ENCODE data around the gene SELENON. TPM values are rescaled to one million over a fixed set of nuclear protein-coding genes. Genes with fewer than 3 reads are reported as not detected.

Gene SELENON
- total and polyA plus RNA-seq, 7 donors, result 25.3 to 104 (median 39.3) TPM

DNA sequence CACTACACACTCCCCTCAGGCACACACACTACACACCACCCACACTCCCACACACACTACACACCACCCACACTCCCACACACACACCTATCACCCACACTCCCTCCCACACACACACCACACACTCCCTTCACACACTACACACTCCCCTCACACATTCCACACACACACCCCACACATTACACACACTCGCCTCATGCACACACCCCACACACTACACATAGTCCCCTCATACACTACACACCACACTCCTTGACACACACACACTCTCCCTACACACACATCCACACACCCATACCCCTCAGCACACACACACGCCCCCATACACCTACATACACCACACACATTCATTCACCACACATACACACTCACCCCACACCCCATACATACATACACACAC, 31.0 kb upstream of the SELENON start:
- WGBS, 3 donors, result 96 to 98% (median 97%) methylated on average over 2 of the region's 2 CpGs

DNA sequence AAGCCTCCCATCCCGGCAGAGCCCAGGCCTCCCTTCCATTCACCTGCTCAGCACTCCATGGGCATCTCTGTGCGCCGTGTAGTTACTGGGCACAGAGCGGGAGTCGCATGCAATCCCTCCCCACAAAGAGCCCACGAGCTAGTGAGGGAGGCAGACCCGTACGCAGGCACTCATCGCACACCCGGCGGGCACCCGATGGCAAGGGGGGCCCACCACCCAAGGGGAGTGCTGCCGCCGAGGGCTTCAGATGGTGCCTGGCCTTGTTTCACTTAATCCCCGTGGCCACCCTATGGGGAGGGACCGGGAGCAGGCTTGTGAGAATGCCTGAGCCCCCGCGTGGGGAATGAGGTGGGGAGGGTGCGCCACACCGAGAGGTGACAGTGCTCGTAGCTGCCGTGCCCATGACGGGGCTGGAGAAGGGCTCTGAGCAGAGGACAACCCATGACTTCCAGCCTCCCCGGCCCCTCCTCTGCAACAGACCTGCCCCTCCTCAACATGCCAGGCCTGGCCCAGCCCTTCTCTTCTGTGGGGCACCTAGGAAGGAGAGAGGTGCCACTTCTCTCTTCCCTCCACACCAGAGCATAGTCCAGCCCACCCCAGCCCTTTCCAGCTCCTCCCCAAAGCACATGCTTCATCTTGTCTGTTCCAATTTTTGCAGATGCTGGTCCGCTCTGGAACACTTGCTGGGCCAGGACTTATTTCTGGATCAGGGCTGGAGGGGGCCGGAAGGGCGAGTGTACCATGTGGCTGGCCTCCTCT, 30.2 kb upstream of the SELENON start:
- no peak for DNase-seq
- Histone ChIP-seq H3K9me3 (no peaks in the 10 kb centered on the region), H3K27ac (no peak overlapping the region), H3K27me3 (ENCODE audit: insufficient read depth in 3 of 3, low read length in 2 of 3) (no peaks in the 10 kb centered on the region), H3K4me3 (no peak overlapping the region), H3K4me1 (peaks cover 31% of the 10 kb centered on the region), H3K36me3 (ENCODE audit: insufficient read depth in 1 of 2, low read depth in 1 of 2) (no peaks in the 10 kb centered on the region)
- TF ChIP-seq, protein P1, sequence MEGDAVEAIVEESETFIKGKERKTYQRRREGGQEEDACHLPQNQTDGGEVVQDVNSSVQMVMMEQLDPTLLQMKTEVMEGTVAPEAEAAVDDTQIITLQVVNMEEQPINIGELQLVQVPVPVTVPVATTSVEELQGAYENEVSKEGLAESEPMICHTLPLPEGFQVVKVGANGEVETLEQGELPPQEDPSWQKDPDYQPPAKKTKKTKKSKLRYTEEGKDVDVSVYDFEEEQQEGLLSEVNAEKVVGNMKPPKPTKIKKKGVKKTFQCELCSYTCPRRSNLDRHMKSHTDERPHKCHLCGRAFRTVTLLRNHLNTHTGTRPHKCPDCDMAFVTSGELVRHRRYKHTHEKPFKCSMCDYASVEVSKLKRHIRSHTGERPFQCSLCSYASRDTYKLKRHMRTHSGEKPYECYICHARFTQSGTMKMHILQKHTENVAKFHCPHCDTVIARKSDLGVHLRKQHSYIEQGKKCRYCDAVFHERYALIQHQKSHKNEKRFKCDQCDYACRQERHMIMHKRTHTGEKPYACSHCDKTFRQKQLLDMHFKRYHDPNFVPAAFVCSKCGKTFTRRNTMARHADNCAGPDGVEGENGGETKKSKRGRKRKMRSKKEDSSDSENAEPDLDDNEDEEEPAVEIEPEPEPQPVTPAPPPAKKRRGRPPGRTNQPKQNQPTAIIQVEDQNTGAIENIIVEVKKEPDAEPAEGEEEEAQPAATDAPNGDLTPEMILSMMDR (IDR thresholded peaks at IDR 0.05), result no peak
- intact Hi-C loops (cut with DNase I), result no loop called here
- 92 to 94% (median 92%) methylated on average over 27 of the region's 27 CpGs for WGBS, 3 donors
- no peak for ATAC-seq

More for the DNA sequence above, 31.0 kb upstream of the SELENON start:
- Histone ChIP-seq H3K36me3 (ENCODE audit: insufficient read depth in 1 of 2, low read depth in 1 of 2) (no peaks in the 10 kb centered on the region), H3K9me3 (no peaks in the 10 kb centered on the region), H3K4me3 (no peak overlapping the region), H3K27ac (no peak overlapping the region), H3K27me3 (ENCODE audit: insufficient read depth in 3 of 3, low read length in 2 of 3) (no peaks in the 10 kb centered on the region), H3K4me1 (peaks cover 31% of the 10 kb centered on the region)
- DNase-seq, result no peak
- TF ChIP-seq, protein P1 (IDR thresholded peaks at IDR 0.05), result no peak
- no peak for ATAC-seq
- intact Hi-C loops (cut with DNase I), result no loop called here

DNA sequence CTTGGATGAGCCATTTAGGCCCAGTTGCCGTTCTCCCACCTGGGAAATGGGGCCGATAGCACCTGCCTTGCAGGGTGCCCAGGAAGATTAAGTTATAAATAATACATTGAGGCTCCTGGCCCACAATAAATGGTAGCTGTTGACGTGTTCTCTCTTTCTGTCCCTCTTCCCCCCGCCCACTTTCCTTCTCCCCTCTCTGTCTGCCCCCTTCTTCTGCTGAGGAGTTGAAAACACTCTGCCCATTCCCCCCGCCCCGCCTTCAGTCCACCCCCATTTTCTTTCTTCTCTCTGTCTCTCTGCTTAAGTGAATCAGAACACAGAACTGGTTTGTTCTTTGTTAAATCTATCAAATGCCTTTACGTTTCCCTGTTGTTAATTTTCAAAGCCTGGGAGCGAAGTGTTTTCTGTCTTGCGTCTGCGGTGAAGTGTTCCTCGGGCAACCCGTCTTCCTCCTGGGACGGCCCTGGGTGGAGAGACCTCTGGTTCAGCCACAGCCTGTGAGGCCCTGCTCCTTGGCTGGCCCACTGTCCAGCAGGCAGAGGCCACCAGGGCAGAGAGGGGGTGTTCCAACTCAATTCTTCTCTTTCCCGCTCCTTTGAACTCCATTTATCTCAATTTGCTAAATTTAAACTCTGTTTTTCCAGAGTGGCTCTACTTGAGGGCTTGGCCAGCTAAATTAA, 29.3 kb upstream of the SELENON start:
- 79 to 82% (median 82%) methylated on average over 14 of the region's 14 CpGs for WGBS, 3 donors

DNA sequence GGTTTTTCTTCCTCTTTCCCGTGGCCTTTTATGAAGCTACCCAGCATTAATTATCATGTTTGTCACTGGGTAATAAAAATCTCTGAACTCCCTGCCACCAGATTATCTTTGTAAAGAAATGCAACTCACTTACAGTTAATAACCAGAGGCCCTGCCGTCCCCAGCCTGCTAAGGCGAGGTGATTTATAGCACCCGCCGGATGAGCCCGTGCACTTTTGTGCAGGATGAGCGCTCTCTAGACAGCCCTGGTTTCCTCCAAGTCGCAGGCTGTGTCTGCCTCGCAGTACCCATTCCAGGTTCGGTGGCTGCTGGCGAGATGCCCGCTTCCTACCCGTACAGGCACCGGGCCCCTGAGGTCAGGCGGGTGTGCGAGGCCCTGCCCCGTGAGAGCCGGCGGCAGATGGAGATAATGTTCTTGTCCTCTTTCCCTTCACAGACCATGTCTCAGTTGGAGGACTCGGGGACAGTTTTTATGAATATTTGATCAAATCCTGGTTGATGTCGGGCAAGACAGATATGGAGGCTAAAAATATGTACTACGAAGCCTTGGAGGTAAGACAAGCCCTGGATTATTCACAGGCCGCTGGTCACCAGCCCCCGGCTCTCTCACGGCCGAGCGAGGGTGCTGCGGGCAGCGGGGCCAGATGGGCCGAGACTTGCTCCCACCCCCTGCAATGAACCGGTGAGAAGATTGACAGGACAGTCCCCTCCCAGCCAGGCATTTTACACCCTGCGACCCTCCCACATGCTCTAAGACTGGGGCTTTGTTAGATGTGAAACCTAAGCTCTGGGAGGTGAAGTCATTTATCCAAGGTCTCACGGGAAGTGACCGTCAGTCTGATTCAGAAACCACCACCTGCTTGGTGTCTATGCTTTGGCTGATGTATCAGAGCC, 28.5 kb upstream of the SELENON start:
- DNase-seq, result peak; percentile 51 to 79
- Histone ChIP-seq H3K4me3 (no peak overlapping the region), H3K27ac (peak overlapping the region; percentile 64), H3K4me1 (peaks cover 23% of the 10 kb centered on the region), H3K27me3 (ENCODE audit: insufficient read depth in 3 of 3, low read length in 2 of 3) (no peaks in the 10 kb centered on the region), H3K9me3 (no peaks in the 10 kb centered on the region), H3K36me3 (ENCODE audit: insufficient read depth in 1 of 2, low read depth in 1 of 2) (no peaks in the 10 kb centered on the region)
- peak; percentile 42 to 59 (median 56) for ATAC-seq
- TF ChIP-seq, protein P1 (IDR thresholded peaks at IDR 0.05), result no peak
- intact Hi-C loops (cut with DNase I), result no loop called here
- WGBS, 3 donors, result 47 to 66% (median 55%) methylated on average over 34 of the region's 34 CpGs

More for the DNA sequence above, 29.3 kb upstream of the SELENON start:
- Histone ChIP-seq H3K27me3 (ENCODE audit: insufficient read depth in 3 of 3, low read length in 2 of 3) (no peaks in the 10 kb centered on the region), H3K4me1 (peaks cover 31% of the 10 kb centered on the region), H3K4me3 (no peak overlapping the region), H3K9me3 (no peaks in the 10 kb centered on the region), H3K27ac (peak overlapping the region; percentile 64), H3K36me3 (ENCODE audit: insufficient read depth in 1 of 2, low read depth in 1 of 2) (no peaks in the 10 kb centered on the region)
- ATAC-seq (no peak), DNase-seq (no peak)
- intact Hi-C loops (cut with DNase I), result no loop called here
- TF ChIP-seq, protein P1 (IDR thresholded peaks at IDR 0.05), result no peak
